ENCODE measurements around the gene FAM72D.
"Not testable (repeated sequence)": the region's sequence is repeated elsewhere in the genome, so short reads cannot be mapped to it uniquely, and the experiment has no call there.

The FAM72D gene

GRCh38 chr1:145093517-145094149 lies 2.1 kb upstream of the FAM72D start:
- peak; percentile 53 for DNase-seq

DNA sequence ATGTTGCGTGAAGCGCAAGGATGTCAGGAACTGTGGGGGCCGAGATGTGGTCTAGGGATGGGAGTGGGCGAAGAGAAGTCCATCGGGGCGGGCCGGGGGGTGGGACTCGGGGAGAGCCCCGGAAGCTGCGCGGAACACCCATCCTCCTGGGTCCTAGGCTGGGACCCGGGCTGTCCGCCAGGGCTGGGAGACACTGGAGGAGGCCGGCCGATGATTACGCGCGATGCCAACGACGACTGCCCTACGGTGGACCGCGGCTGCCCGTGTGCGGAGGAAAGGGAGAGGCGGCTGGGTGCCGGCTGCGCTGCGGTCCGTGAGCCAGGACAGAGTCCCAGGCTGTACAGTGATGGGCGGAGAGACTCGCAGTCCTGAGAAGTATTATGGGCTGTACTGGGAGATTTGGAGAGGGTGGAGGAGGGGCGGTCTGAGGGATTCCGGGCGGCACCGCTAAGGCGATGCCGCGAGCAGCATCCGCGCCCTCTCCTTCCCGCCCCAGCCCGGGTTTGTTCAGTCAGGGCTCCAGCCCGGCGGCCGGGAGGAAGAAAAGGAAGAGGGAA lies 1.0 kb upstream of the FAM72D start:
- peak; percentile 54 for DNase-seq

DNA sequence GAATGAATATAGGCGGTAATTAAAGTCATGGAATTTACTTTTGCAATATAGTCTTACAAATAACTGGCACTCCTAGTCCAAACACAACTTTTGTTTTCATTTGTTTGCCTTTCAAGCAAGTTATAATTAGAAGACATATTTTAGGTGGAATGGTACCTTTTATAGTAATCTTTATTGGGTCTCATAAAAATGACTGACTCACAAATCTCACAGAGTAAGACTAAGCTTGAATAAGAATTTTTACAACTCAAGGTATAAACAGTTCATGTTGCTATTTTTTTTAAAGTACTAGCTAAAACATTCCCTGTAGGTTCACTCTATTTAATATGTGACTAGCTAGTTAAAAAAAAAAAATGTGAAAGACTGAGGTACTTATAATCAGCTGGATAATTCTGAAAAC lies 6.0 kb downstream of the FAM72D start:
- not testable (repeated sequence) for DNase-seq

GRCh38 chr1:145103294-145103693 lies 7.5 kb downstream of the FAM72D start:
- not testable (repeated sequence) for DNase-seq

DNA sequence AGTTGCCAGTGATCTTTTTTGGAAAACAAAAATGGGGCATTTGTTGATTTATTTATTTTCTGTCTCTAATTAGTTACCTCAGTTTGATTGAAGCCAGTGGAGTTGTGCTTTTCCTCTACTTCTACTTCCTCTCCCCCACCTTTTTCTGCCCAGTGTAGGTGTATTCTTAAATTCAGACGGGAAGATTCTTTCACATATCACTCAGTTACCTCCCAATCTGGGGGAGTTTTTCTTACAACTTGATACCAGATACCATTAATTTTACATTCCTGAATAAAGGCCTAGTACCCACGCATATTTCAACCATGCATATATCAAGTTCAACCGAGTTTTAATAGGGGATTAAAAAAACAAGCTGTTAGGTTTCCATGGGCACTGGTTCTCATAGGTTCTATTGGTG lies 15.9 kb downstream of the FAM72D start:
- not testable (repeated sequence) for DNase-seq

GRCh38 chr1:145112703-145113102 lies 16.9 kb downstream of the FAM72D start:
- DNase-seq: not testable (repeated sequence)

GRCh38 chr1:145114560-145115057 lies 18.8 kb downstream of the FAM72D start:
- DNase-seq: not testable (repeated sequence)

DNA sequence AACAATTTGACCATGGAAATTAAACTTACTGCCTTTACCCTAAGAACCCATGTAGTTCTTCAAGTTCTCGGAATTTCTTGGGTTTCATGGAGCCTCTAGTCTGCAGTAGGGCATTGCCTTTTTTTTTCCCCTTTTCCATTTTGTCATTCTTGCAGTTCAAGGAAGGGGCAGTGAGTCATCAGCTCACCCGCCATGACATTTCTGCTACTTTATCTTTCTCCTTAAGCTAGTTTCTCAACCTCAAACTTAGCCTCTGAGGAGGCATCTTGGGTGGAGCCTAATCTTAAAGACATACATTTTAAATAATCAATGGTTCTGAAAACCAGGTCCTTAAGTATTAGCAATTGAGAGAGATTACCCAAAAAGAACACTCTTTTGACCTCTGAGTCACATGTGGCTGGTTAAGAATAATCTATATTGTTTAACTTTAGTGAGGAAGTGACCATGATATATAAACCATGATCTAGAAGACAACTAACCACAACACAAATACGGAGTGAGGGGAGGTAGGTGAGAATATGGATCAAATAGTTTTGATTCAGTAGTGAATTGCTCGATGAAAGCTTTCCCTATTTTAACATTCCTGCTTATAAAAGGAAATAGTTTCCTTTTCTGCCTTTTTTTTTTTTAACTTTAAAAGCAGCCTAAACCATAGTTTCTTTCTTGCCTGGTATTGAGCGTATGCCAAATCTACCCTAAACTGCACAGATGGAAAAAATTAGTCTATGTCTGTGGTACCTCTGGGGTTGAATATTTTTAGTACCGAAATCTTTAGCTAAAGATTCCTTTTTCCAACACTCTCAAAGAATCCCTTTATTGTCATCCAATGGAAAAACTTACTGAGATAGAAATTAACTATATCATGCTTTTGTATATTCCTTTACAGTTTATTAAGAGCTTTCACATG lies 20.1 kb downstream of the FAM72D start:
- not testable (repeated sequence) for DNase-seq

DNA sequence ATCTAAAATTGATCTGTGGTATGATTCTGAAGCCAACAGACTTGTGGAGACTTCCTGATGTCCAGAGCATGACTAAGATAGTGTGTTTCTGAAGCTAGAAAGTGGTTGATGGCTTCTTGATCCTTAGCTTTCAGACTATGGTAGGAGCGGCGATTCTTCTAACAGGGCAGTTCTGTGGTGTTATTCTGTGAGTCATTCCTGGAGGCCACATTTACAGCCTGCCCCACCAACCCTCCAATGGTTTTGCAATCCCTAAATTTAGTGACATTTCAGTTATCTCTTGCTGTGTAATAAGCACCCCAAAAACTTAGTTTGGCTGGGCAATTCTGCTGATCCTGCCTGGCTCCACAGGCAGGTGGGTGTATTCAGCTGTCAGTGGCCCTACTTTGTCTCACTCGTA lies 24.1 kb downstream of the FAM72D start:
- not testable (repeated sequence) for DNase-seq

DNA sequence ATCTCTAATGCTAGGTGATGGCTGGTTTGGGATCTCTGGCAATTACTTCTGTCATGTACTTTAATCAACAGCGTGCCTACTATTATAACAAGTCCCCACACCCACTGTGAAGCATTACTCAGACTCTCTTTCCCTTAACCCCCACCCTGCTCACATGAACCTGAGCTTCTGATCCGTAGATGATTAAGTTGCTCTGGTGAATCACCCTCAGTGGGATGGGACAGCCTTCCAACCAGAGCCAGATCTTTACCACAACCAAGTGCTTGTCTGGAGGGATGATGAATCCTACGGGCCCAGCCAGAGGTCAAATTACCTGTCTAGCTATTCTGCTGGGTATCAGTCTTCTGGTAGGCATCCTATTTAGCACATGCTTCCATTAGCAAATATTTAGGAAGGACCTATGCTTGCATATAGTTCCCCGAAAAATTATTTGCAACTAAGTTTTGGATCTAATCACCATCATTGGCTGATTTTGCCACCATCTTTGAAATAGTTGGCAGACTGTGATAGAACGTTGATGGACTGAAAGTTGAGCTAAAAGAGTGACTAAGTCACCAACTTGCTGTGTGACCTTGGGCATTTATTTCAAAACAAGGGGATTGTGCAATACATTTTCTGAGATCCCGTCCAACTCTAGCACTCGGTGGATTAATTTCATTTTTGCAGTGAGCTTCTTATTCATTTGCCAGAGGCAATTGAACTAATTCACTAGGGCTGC lies 26.7 kb downstream of the FAM72D start:
- not testable (repeated sequence) for DNase-seq

DNA sequence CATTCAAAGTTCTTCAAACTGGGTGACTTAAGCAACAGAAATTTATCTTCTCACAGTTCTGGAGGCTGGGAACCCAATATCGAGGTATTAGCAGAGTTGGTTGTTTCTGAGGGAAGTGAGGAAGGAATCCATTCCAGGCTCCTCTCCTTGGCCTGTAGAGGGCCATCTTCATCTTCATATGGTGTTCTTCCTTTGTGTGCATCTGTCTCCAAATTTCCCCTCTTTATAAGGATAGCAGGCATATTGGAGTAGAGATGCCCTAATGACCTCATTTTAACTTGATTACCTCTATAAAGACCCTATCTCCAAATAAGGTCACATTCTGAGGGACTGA lies 27.3 kb downstream of the FAM72D start:
- not testable (repeated sequence) for DNase-seq

GRCh38 chr1:145123992-145124641 lies 28.3 kb downstream of the FAM72D start:
- not testable (repeated sequence) for DNase-seq

DNA sequence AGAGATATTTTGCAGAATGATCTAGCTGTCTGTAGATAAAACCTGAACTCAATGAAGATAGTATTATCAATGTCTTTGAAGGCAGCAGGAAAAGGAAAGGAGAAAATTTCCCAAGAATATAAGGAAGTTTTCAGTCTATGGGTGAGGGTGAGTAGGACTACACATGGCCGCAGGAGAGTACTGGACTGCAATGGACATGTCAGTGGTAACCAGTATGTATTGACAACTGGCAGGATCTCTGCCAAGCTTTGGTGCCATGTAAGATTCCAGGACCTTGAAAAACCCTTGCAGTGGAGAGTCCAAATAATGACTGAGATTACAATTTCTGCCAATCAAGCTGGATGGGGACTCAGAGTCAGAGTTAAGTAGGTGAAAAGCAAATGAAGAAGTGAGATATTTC lies 29.3 kb downstream of the FAM72D start:
- not testable (repeated sequence) for DNase-seq

- not testable (repeated sequence) for DNase-seq
Measured at GRCh38 chr1:145127144-145127543, 31.4 kb downstream of the FAM72D start.

- DNase-seq: not testable (repeated sequence)
Measured at GRCh38 chr1:145128697-145129469, 33.1 kb downstream of the FAM72D start.

DNA sequence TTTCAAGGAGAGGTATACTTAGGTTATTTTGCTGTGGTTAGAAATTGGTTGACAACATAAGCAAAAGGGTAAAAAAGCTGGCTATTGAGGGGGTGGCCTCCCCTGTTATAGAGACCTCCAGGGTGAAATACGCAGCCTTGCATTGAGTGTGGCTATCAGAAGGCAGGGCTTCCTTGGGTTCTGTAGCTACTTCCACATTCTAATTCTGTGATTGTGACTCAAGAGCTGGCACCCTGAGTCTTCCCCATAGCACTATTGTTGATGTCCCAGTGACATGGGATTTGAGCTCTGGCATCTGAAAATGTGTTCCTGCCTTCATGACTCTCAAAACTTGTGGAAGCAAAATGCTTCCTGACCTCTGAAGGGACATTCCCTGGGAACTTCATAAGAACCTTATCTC lies 38.7 kb downstream of the FAM72D start:
- not testable (repeated sequence) for DNase-seq

GRCh38 chr1:145140549-145140948 lies 44.8 kb downstream of the FAM72D start:
- DNase-seq: not testable (repeated sequence)

- not testable (repeated sequence) for DNase-seq
Measured at GRCh38 chr1:145144264-145144913, 48.6 kb downstream of the FAM72D start.

GRCh38 chr1:145146308-145146707 lies 50.5 kb downstream of the FAM72D start:
- not testable (repeated sequence) for DNase-seq

DNA sequence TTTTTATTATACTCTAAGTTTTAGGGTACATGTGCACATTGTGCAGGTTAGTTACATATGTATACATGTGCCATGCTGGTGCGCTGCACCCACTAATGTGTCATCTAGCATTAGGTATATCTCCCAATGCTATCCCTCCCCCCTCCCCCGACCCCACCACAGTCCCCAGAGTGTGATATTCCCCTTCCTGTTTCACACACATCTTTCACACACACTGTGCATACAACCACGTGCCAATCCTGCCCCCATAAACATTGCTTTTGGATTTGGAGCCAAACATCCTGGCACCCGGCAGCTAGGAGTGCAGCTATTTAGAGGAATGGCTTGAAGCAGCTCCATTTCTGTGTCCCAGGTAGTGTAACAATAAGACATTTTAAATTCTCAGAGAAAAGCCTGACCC lies 51.4 kb downstream of the FAM72D start:
- DNase-seq: not testable (repeated sequence)

DNA sequence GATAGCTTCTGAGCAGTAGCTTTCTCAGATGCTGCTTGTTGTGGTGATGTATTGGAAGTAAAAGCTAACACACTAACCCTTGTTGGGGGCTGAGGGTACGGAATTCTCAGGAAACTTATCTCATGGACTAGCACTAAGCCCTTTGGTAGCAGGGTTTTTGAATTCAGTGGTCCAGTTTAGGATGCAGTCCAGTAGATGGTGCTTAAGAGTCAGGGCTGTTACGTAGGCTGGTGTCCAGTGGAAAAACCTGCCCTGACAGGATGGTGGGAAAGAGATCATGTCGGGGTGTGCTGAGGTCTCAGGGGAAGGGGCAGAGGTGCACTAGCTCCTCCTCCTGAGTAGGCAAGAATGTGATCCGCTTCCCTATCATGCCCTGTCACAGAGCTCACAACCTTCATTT lies 59.6 kb downstream of the FAM72D start:
- not testable (repeated sequence) for DNase-seq
